Measurements from ENCODE around the gene GNPTAB. TPM values are rescaled to one million over a fixed set of nuclear protein-coding genes. Genes with fewer than 3 reads are reported as not detected.
A peak's percentile ranks its signal among the peaks of the same experiment; 100 is the strongest.
"Not testable (repeated sequence)": the region's sequence is repeated elsewhere in the genome, so short reads cannot be mapped to it uniquely, and the experiment has no call there.

Gene GNPTAB
- total RNA-seq, 2 donors from 2014 or later, result 24.0 to 28.3 TPM

DNA sequence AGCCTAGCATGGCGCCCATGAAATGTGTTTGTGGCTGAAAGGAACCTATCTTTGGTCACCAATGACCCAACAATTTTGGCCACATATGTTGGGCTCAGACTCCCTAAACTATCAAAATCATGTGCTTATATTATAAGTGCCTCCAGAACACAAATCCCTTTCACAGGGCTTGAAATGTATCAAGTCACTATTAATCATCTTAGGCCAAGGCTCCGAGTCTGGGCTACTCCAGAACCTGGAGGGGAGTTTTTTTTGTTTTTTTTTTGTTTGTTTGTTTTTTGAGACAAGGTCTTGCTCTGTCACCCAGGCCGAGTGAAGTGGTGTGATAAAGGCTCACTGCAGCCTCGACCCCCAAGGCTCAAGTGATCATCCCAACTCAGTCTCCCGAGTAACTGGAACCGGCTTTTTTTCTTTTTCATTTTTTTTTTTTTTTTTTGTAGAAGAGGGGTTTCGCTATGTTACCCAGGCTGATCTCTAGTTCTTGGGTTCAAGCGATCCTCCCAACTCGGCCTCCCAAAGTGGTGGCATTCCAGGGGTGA is 45.6 kb upstream of the GNPTAB start:
- no peak for ATAC-seq (ENCODE audit: insufficient number of reproducible peaks, low FRiP score, low read depth)

DNA sequence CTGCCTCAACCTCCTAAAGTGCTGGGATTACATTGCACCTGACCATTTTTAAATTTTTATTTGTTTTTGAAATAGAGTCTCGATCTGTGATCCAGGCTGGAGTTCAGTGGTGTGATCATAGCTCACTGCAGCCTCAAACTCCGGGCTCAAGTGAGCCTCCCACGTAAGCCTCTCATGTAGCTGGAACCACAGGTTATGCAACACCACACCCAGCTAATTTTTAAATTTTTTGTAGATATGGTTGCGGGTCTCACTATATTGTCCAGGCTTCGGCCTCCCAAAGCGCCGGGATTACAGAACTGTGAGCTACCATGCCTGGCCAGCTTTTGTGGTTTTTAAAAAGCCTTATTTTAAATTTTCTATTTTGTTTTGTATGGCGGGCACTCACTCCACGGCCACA is 44.4 kb upstream of the GNPTAB start:
- Histone ChIP-seq H3K27me3 (replicated peaks; ENCODE audit: insufficient read depth) (no peaks in the 10 kb centered on the region), H3K9me3 (no peaks in the 10 kb centered on the region), H3K27ac (peak overlapping the region; percentile 96 to 97), H3K36me3 (no peaks in the 10 kb centered on the region), H3K4me3 (no peak overlapping the region), H3K4me1 (ENCODE audit: control insufficient read depth in 1 of 2, low read depth in 2 of 2) (peaks cover 3 to 10% of the 10 kb centered on the region in 2 donors)
- DNase-seq (ENCODE audit: low spot score) (no peak), ATAC-seq (ENCODE audit: insufficient number of reproducible peaks, low FRiP score, low read depth) (no peak)
- TF ChIP-seq, protein P1, sequence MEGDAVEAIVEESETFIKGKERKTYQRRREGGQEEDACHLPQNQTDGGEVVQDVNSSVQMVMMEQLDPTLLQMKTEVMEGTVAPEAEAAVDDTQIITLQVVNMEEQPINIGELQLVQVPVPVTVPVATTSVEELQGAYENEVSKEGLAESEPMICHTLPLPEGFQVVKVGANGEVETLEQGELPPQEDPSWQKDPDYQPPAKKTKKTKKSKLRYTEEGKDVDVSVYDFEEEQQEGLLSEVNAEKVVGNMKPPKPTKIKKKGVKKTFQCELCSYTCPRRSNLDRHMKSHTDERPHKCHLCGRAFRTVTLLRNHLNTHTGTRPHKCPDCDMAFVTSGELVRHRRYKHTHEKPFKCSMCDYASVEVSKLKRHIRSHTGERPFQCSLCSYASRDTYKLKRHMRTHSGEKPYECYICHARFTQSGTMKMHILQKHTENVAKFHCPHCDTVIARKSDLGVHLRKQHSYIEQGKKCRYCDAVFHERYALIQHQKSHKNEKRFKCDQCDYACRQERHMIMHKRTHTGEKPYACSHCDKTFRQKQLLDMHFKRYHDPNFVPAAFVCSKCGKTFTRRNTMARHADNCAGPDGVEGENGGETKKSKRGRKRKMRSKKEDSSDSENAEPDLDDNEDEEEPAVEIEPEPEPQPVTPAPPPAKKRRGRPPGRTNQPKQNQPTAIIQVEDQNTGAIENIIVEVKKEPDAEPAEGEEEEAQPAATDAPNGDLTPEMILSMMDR (IDR thresholded peaks at IDR 0.05), result no peak

More for the DNA sequence above, 45.6 kb upstream of the GNPTAB start:
- DNase-seq (ENCODE audit: low spot score), result no peak
- peaks cover 3 to 10% of the 10 kb centered on the region in 2 donors for H3K4me1 ChIP-seq (ENCODE audit: control insufficient read depth in 1 of 2, low read depth in 2 of 2)
- no peaks in the 10 kb centered on the region for H3K9me3 ChIP-seq
- H3K27me3 ChIP-seq (replicated peaks; ENCODE audit: insufficient read depth), result no peaks in the 10 kb centered on the region
- TF ChIP-seq, protein P1 (IDR thresholded peaks at IDR 0.05), result no peak
- peak overlapping the region; percentile 83 for H3K4me3 ChIP-seq
- peak overlapping the region; percentile 96 to 97 for H3K27ac ChIP-seq
- no peaks in the 10 kb centered on the region for H3K36me3 ChIP-seq

GRCh38 chr12:101870925-101871324 is 40.2 kb upstream of the GNPTAB start:
- ATAC-seq (ENCODE audit: insufficient number of reproducible peaks, low FRiP score, low read depth) (no peak), DNase-seq (ENCODE audit: low spot score) (no peak)
- Histone ChIP-seq H3K4me3 (no peak overlapping the region), H3K36me3 (no peaks in the 10 kb centered on the region), H3K27me3 (replicated peaks; ENCODE audit: insufficient read depth) (no peaks in the 10 kb centered on the region), H3K27ac (no peak overlapping the region), H3K9me3 (no peaks in the 10 kb centered on the region), H3K4me1 (ENCODE audit: control insufficient read depth in 1 of 2, low read depth in 2 of 2) (no peaks in the 10 kb centered on the region)
- TF ChIP-seq, protein P1 (IDR thresholded peaks at IDR 0.05), result no peak

DNA sequence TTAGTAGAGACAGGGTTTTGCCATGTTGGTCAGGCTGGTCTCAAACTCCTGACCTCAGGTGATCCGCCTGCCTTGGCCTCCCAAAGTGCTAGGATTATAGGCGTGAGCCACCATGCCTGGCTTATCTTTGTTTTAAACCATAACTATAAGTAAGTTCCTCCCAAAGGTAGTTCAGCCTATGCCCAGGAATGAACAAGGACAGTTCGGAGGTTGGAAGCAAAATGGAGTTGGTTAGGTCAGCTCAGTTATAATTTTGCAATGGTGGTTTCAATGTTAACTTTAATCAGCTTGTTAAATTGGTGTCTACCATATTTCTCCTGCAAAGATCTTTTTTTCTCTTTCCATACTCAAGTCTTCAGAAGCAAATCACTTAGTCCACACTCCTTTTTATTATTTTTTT is 36.9 kb upstream of the GNPTAB start:
- DNase-seq (ENCODE audit: low spot score); H3K27ac ChIP-seq; H3K27me3 ChIP-seq (replicated peaks; ENCODE audit: insufficient read depth); H3K4me1 ChIP-seq (ENCODE audit: control insufficient read depth in 1 of 2, low read depth in 2 of 2); H3K4me3 ChIP-seq; ATAC-seq (ENCODE audit: insufficient number of reproducible peaks, low FRiP score, low read depth); H3K36me3 ChIP-seq; H3K9me3 ChIP-seq: not testable (repeated sequence)

GRCh38 chr12:101866615-101867373 is 36.0 kb upstream of the GNPTAB start:
- no peaks in the 10 kb centered on the region for H3K27me3 ChIP-seq (replicated peaks; ENCODE audit: insufficient read depth)
- DNase-seq (ENCODE audit: low spot score) (no peak), ATAC-seq (ENCODE audit: insufficient number of reproducible peaks, low FRiP score, low read depth) (no peak)
- H3K9me3 ChIP-seq, result no peaks in the 10 kb centered on the region
- H3K4me1 ChIP-seq (ENCODE audit: control insufficient read depth in 1 of 2, low read depth in 2 of 2), result no peaks in the 10 kb centered on the region
- H3K27ac ChIP-seq, result no peak overlapping the region
- no peak overlapping the region for H3K4me3 ChIP-seq
- TF ChIP-seq, protein P1 (IDR thresholded peaks at IDR 0.05), result no peak
- no peaks in the 10 kb centered on the region for H3K36me3 ChIP-seq
